Measurements from ENCODE around the gene PNKD. TPM values are rescaled to one million over a fixed set of nuclear protein-coding genes. Genes with fewer than 3 reads are reported as not detected.

PNKD gene
- total RNA-seq, 1 donor from 2014 or later, result 13.5 TPM

DNA sequence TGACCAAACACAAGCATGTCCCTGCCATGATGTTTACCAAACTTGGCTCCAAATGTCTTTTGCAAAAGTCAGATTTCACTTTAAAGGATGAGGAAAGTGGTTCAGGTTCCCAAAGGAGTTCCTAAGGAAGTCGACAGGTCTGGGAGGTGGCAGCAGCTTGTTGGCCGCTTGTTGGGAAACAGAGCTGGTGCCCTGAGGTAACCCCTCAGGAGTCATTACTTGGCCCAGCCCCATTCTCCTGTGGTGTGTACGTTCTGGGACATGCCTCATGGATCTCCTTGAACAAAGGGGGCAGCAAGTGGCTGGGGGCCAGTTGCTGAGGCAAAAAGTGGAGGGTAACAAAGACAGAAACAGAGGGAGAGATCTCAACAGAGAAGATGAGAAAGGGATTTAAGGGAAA lies 11.1 kb downstream of the PNKD start:
- Histone ChIP-seq H3F3A (ENCODE audit: low read depth) (no peaks in the 10 kb centered on the region), H3K4me1 (no peaks in the 10 kb centered on the region), H3K36me3 (no peaks in the 10 kb centered on the region), H3K9ac (no peak overlapping the region), H2AFZ (replicated peaks) (no peak overlapping the region), H3K27ac (no peak overlapping the region), H3K27me3 (no peaks in the 10 kb centered on the region), H3K4me2 (no peak overlapping the region), H4K20me1 (ENCODE audit: low read depth) (no peaks in the 10 kb centered on the region), H3K9me3 (ENCODE audit: low read depth) (no peaks in the 10 kb centered on the region), H3K79me2 (ENCODE audit: low read depth) (no peaks in the 10 kb centered on the region), H3K4me3 (no peak overlapping the region)
- TF ChIP-seq EZH2 (IDR thresholded peaks at IDR 0.05) (no peak), CTCF (IDR thresholded peaks at IDR 0.05) (no peak), EZH2phosphoT487 (IDR thresholded peaks at IDR 0.05) (no peak)
- DNase-seq (ENCODE audit: low spot score), result no peak
- Mint-ChIP-seq H3K27me3 (ENCODE audit: insufficient read depth, low read depth) (peaks cover 4% of the 10 kb centered on the region), H3K4me1 (peaks cover 3% of the 10 kb centered on the region), H3K27ac (peak overlapping the region; percentile 87), H3K9me3 (no peaks in the 10 kb centered on the region), H3K36me3 (no peaks in the 10 kb centered on the region), H3K4me3 (no peak overlapping the region)

DNA sequence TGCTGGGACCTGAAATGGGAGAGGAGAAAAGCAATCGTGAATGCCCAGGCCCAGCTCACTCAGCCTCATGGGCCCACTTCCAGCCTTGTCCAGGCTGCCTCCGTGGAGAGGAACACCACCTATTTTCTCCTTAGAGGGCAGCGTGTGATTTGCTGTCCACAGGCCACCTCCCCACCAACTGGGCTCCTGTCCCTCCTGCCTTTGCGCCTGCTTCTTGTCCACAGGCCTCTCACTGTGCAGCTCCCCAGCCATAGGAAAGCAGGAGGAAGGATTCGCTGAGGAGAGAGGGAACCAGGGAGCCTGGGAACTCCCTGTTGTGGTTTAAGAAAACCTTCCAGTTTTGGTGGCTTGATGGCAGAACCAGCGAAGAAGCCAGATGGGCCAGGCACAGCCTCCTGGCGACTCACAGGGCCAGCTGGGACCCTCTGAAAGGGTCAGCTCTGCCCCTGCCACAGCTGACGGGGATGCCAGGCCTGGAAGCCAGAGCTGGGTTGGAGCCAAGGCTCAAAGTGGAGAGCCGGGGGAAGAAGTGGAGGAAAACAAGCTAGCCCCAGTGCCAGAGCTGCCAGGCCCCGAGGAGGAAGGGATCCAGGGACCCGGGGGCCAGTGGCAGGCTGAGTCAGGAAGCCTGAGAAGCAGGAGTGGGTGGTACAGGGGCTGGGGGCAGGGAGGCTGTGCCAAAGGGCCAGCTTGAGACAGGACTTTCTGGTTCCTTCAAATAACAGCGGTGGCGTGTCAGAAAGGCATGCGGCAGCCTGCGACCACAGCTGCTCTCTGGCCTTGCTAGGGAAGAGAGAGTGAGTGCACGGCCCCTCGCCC lies 12.1 kb downstream of the PNKD start:
- Histone ChIP-seq H3K4me2 (no peak overlapping the region), H3K36me3 (no peaks in the 10 kb centered on the region), H3K9me3 (ENCODE audit: low read depth) (no peaks in the 10 kb centered on the region), H3F3A (ENCODE audit: low read depth) (no peaks in the 10 kb centered on the region), H4K20me1 (ENCODE audit: low read depth) (no peaks in the 10 kb centered on the region), H3K27me3 (no peaks in the 10 kb centered on the region), H3K9ac (no peak overlapping the region), H3K4me1 (peaks cover 7% of the 10 kb centered on the region), H3K79me2 (ENCODE audit: low read depth) (no peaks in the 10 kb centered on the region), H3K27ac (no peak overlapping the region), H2AFZ (replicated peaks) (no peak overlapping the region), H3K4me3 (no peak overlapping the region)
- Mint-ChIP-seq H3K4me1 (peaks cover 12% of the 10 kb centered on the region), H3K4me3 (no peak overlapping the region), H3K9me3 (no peaks in the 10 kb centered on the region), H3K27ac (no peak overlapping the region), H3K36me3 (no peaks in the 10 kb centered on the region), H3K27me3 (ENCODE audit: insufficient read depth, low read depth) (peaks cover 4% of the 10 kb centered on the region)
- no peak for DNase-seq (ENCODE audit: low spot score)
- no peak for TF ChIP-seq EZH2phosphoT487 (IDR thresholded peaks at IDR 0.05)
- no peak for TF ChIP-seq EZH2 (IDR thresholded peaks at IDR 0.05)
- no peak for TF ChIP-seq CTCF (IDR thresholded peaks at IDR 0.05)

DNA sequence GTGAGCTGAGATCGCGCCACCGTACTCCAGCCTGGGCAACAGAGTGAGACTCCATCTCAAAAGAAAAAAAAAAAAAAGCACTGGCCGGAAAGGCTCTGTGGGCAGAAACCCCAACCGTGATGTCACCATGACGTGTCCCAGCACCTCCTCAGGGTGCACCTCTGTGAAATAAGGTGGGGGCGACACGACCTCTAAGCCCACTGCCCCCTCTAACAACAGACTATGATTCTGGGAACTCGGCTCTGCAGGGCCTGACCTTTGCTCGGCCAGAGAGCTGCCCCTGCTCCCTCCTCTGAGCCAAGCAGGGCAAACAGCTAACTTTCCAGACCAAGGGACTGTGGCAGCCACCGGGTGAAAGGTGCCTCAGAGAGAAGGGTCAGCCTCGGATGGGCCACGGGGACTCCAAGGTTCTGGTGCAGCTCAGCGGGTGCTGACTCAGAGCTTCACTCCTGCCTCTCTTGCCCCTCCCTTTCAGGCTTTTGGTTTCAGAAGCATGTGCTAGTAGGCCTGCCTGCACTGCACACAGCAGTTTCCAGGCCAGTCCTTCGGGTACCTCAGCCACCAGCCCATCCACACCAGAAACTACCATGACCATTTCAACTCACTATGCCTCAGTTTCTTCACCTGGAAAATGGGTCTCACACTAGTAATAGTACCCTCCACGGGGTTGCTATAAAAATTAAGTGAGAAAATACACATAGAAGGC lies 13.9 kb downstream of the PNKD start:
- Histone ChIP-seq H3K27me3 (no peaks in the 10 kb centered on the region), H2AFZ (replicated peaks) (no peak overlapping the region), H4K20me1 (ENCODE audit: low read depth) (no peaks in the 10 kb centered on the region), H3K4me1 (peaks cover 7% of the 10 kb centered on the region), H3K27ac (no peak overlapping the region), H3K79me2 (ENCODE audit: low read depth) (no peaks in the 10 kb centered on the region), H3K9me3 (ENCODE audit: low read depth) (no peaks in the 10 kb centered on the region), H3K36me3 (no peaks in the 10 kb centered on the region), H3K9ac (no peak overlapping the region), H3K4me2 (no peak overlapping the region), H3F3A (ENCODE audit: low read depth) (no peaks in the 10 kb centered on the region), H3K4me3 (no peak overlapping the region)
- TF ChIP-seq EZH2 (IDR thresholded peaks at IDR 0.05), result no peak
- no peak for TF ChIP-seq EZH2phosphoT487 (IDR thresholded peaks at IDR 0.05)
- no peak for TF ChIP-seq CTCF (IDR thresholded peaks at IDR 0.05)
- H3K4me1 Mint-ChIP-seq, result peaks cover 16% of the 10 kb centered on the region
- no peak for DNase-seq (ENCODE audit: low spot score)
- H3K9me3 Mint-ChIP-seq, result no peaks in the 10 kb centered on the region
- H3K27me3 Mint-ChIP-seq (ENCODE audit: insufficient read depth, low read depth), result peaks cover 4% of the 10 kb centered on the region
- H3K4me3 Mint-ChIP-seq, result no peak overlapping the region
- no peak overlapping the region for H3K27ac Mint-ChIP-seq
- H3K36me3 Mint-ChIP-seq, result no peaks in the 10 kb centered on the region

All from neural progenitor cell (in vitro differentiated cells).